Measurements from ENCODE around the gene PLA2G4C. TPM values are rescaled to one million over a fixed set of nuclear protein-coding genes. Genes with fewer than 3 reads are reported as not detected.
"Not testable (repeated sequence)": the region's sequence is repeated elsewhere in the genome, so short reads cannot be mapped to it uniquely, and the experiment has no call there.

PLA2G4C gene
- total RNA-seq, 1 donor from 2014 or later = 4.0 TPM

GRCh38 chr19:48095612-48096175 is 14.9 kb downstream of the PLA2G4C start:
- no peak for TF ChIP-seq CTCF (IDR thresholded peaks at IDR 0.05)
- peaks cover 4% of the 10 kb centered on the region for H3K4me1 Mint-ChIP-seq (ENCODE audit: low read depth)
- peaks cover 16% of the 10 kb centered on the region for H3K9me3 Mint-ChIP-seq (ENCODE audit: low read depth)
- peaks cover 5% of the 10 kb centered on the region for H3K27me3 Mint-ChIP-seq (ENCODE audit: low read depth)
- no peak overlapping the region for H3K27ac Mint-ChIP-seq (ENCODE audit: unreplicated experiment)
- peaks cover 13% of the 10 kb centered on the region for H3K36me3 Mint-ChIP-seq (ENCODE audit: low read depth)
- H3K4me3 Mint-ChIP-seq (ENCODE audit: unreplicated experiment) = no peak overlapping the region
- DNase-seq (ENCODE audit: low spot score) = no peak

GRCh38 chr19:48094855-48095203 is 15.8 kb downstream of the PLA2G4C start:
- Mint-ChIP-seq H3K9me3 (ENCODE audit: low read depth) (peaks cover 16% of the 10 kb centered on the region), H3K4me3 (ENCODE audit: unreplicated experiment) (no peak overlapping the region), H3K27ac (ENCODE audit: unreplicated experiment) (no peak overlapping the region), H3K36me3 (ENCODE audit: low read depth) (peaks cover 13% of the 10 kb centered on the region), H3K4me1 (ENCODE audit: low read depth) (peaks cover 4% of the 10 kb centered on the region), H3K27me3 (ENCODE audit: low read depth) (peaks cover 5% of the 10 kb centered on the region)
- TF ChIP-seq CTCF (IDR thresholded peaks at IDR 0.05) = no peak
- no peak for DNase-seq (ENCODE audit: low spot score)

- no peak for DNase-seq (ENCODE audit: low spot score)
- Mint-ChIP-seq H3K36me3 (ENCODE audit: low read depth) (peaks cover 13% of the 10 kb centered on the region), H3K27ac (ENCODE audit: unreplicated experiment) (no peak overlapping the region), H3K27me3 (ENCODE audit: low read depth) (peaks cover 5% of the 10 kb centered on the region), H3K4me3 (ENCODE audit: unreplicated experiment) (no peak overlapping the region), H3K9me3 (ENCODE audit: low read depth) (peaks cover 16% of the 10 kb centered on the region), H3K4me1 (ENCODE audit: low read depth) (peaks cover 4% of the 10 kb centered on the region)
- TF ChIP-seq CTCF (IDR thresholded peaks at IDR 0.05) = no peak
These were observed 16.3 kb downstream of the PLA2G4C start for GRCh38 chr19:48094129-48094854.

- DNase-seq (ENCODE audit: low spot score); H3K4me1 Mint-ChIP-seq (ENCODE audit: low read depth); H3K4me3 Mint-ChIP-seq (ENCODE audit: unreplicated experiment): not testable (repeated sequence)
- Mint-ChIP-seq H3K9me3 (ENCODE audit: low read depth) (peaks cover 19% of the 10 kb centered on the region), H3K36me3 (ENCODE audit: low read depth) (peaks cover 13% of the 10 kb centered on the region), H3K27me3 (ENCODE audit: low read depth) (peaks cover 13% of the 10 kb centered on the region), H3K27ac (ENCODE audit: unreplicated experiment) (peak overlapping the region; percentile 4)
These were observed 19.4 kb downstream of the PLA2G4C start for GRCh38 chr19:48091111-48091718.

- H3K27ac Mint-ChIP-seq (ENCODE audit: unreplicated experiment) = no peak overlapping the region
These were observed 20.3 kb downstream of the PLA2G4C start for GRCh38 chr19:48090281-48090802.

GRCh38 chr19:48088991-48089390 is 21.6 kb downstream of the PLA2G4C start:
- H3K36me3 Mint-ChIP-seq (ENCODE audit: low read depth); H3K4me3 Mint-ChIP-seq (ENCODE audit: unreplicated experiment); DNase-seq (ENCODE audit: low spot score); H3K4me1 Mint-ChIP-seq (ENCODE audit: low read depth); H3K27ac Mint-ChIP-seq (ENCODE audit: unreplicated experiment): not testable (repeated sequence)
- Mint-ChIP-seq H3K27me3 (ENCODE audit: low read depth) (peaks cover 11% of the 10 kb centered on the region), H3K9me3 (ENCODE audit: low read depth) (peaks cover 11% of the 10 kb centered on the region)

More at GRCh38 chr19:48090281-48090802, 20.3 kb downstream of the PLA2G4C start:
- H3K4me1 Mint-ChIP-seq (ENCODE audit: low read depth) = peaks cover 4% of the 10 kb centered on the region
- no peak for DNase-seq (ENCODE audit: low spot score)
- H3K4me3 Mint-ChIP-seq (ENCODE audit: unreplicated experiment) = no peak overlapping the region
- H3K9me3 Mint-ChIP-seq (ENCODE audit: low read depth) = peaks cover 19% of the 10 kb centered on the region
- H3K36me3 Mint-ChIP-seq (ENCODE audit: low read depth) = peaks cover 12% of the 10 kb centered on the region
- no peak for TF ChIP-seq CTCF (IDR thresholded peaks at IDR 0.05)
- H3K27me3 Mint-ChIP-seq (ENCODE audit: low read depth) = peaks cover 10% of the 10 kb centered on the region
